Adipocyte (in vitro differentiated cells): Measurements from ENCODE around the gene ZCCHC24.

Experiments
- DNase-seq: peaks from one replicate; pipeline ENCODE4 v3.0.0-alpha.2; 2015; ENCODE audit warnings: low read depth
- H3K27me3 ChIP-seq: replicated peaks from 2 replicates; pipeline ENCODE4 v1.7.0; 2013; ENCODE audit warnings: mild to moderate bottlenecking, low read length, moderate library complexity; ENCODE audit not compliant: control insufficient read depth, insufficient read depth
- H3K36me3 ChIP-seq: 2 replicates; pipeline ENCODE4 v1.7.0; 2013; ENCODE audit warnings: low read length, mild to moderate bottlenecking, moderate library complexity; ENCODE audit not compliant: control insufficient read depth, insufficient read depth, severe bottlenecking
- H3K4me1 ChIP-seq: 2 replicates; pipeline ENCODE4 v1.7.0; 2013; ENCODE audit warnings: mild to moderate bottlenecking, low read length, moderate library complexity; ENCODE audit not compliant: control insufficient read depth, insufficient read depth
- H3K4me3 ChIP-seq: 2 replicates; pipeline ENCODE4 v1.7.0; 2013; ENCODE audit warnings: mild to moderate bottlenecking, low read length, moderate library complexity
- H3K9ac ChIP-seq: 2 replicates; pipeline ENCODE4 v1.7.0; 2013; ENCODE audit warnings: mild to moderate bottlenecking, low read length, moderate library complexity
- H3K9me3 ChIP-seq: 2 replicates; pipeline ENCODE4 v1.7.0; 2013; ENCODE audit warnings: mild to moderate bottlenecking, low read length, moderate library complexity; ENCODE audit not compliant: control insufficient read depth

The ZCCHC24 gene

GRCh38 chr10:79472449-79472848 lies 27.0 kb upstream of the ZCCHC24 start:
- no peak for DNase-seq
- Histone ChIP-seq H3K9ac (no peak overlapping the region), H3K4me1 (peaks cover 6% of the 10 kb centered on the region), H3K4me3 (no peak overlapping the region), H3K36me3 (no peaks in the 10 kb centered on the region), H3K9me3 (no peaks in the 10 kb centered on the region), H3K27me3 (no peaks in the 10 kb centered on the region)

GRCh38 chr10:79471776-79472175 lies 26.4 kb upstream of the ZCCHC24 start:
- DNase-seq = no peak
- no peaks in the 10 kb centered on the region for H3K27me3 ChIP-seq
- no peaks in the 10 kb centered on the region for H3K36me3 ChIP-seq
- peaks cover 10% of the 10 kb centered on the region for H3K4me1 ChIP-seq
- H3K4me3 ChIP-seq = no peak overlapping the region
- H3K9me3 ChIP-seq = no peaks in the 10 kb centered on the region
- H3K9ac ChIP-seq = no peak overlapping the region

GRCh38 chr10:79470096-79470495 lies 24.7 kb upstream of the ZCCHC24 start:
- no peaks in the 10 kb centered on the region for H3K9me3 ChIP-seq
- H3K4me3 ChIP-seq = no peak overlapping the region
- no peak overlapping the region for H3K9ac ChIP-seq
- no peaks in the 10 kb centered on the region for H3K27me3 ChIP-seq
- no peak for DNase-seq
- H3K36me3 ChIP-seq = no peaks in the 10 kb centered on the region
- H3K4me1 ChIP-seq = peaks cover 13% of the 10 kb centered on the region

DNA sequence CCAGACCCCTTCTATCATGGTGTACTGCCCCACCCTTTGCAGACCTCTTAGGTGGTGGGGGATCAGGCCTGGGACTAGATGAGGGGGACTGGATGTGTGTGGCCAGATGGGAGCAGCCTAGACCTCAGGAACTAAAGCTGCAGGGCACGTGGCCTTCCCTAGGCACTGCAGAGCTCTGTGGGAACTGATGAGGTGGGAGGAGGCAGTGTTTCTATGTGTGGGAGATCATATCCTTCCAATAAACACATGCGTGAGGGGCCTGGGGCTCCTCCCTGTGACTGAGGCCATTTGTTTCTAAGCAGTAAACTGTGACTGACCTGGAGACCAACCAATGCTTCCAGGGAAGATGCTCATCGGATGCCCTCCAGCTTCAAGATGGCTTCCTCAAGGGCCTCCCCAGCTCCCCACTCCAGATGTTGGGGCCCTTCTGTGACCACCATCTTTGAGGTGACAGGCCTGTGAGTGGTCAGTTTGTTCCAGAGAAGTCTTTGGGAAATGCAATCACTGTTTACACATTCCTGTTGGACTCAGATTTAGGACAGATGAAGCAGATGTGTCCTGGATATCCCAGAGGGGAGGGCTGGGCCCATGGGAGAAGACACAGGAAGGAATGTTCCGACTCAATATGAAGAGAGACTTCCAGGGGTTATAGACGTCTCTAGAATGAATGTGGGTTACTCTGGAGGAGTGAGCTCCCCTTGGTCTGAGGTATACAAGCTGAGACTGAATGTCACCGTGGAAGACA lies 23.6 kb upstream of the ZCCHC24 start:
- no peak for DNase-seq
- H3K4me1 ChIP-seq = peaks cover 22% of the 10 kb centered on the region
- no peaks in the 10 kb centered on the region for H3K36me3 ChIP-seq
- no peak overlapping the region for H3K9ac ChIP-seq
- H3K9me3 ChIP-seq = no peaks in the 10 kb centered on the region
- no peak overlapping the region for H3K4me3 ChIP-seq
- no peaks in the 10 kb centered on the region for H3K27me3 ChIP-seq

- no peaks in the 10 kb centered on the region for H3K36me3 ChIP-seq
- H3K4me1 ChIP-seq = peaks cover 28% of the 10 kb centered on the region
- no peak for DNase-seq
- H3K27me3 ChIP-seq = no peaks in the 10 kb centered on the region
- peak overlapping the region; percentile 1 for H3K9ac ChIP-seq
- no peak overlapping the region for H3K4me3 ChIP-seq
- no peaks in the 10 kb centered on the region for H3K9me3 ChIP-seq
These were observed 22.7 kb upstream of the ZCCHC24 start for GRCh38 chr10:79468015-79468560.

- Histone ChIP-seq H3K9me3 (no peaks in the 10 kb centered on the region), H3K4me1 (peaks cover 28% of the 10 kb centered on the region), H3K9ac (no peak overlapping the region), H3K27me3 (peaks cover 4% of the 10 kb centered on the region), H3K4me3 (no peak overlapping the region), H3K36me3 (no peaks in the 10 kb centered on the region)
- no peak for DNase-seq
These were observed 19.9 kb upstream of the ZCCHC24 start for GRCh38 chr10:79465341-79465740.

DNA sequence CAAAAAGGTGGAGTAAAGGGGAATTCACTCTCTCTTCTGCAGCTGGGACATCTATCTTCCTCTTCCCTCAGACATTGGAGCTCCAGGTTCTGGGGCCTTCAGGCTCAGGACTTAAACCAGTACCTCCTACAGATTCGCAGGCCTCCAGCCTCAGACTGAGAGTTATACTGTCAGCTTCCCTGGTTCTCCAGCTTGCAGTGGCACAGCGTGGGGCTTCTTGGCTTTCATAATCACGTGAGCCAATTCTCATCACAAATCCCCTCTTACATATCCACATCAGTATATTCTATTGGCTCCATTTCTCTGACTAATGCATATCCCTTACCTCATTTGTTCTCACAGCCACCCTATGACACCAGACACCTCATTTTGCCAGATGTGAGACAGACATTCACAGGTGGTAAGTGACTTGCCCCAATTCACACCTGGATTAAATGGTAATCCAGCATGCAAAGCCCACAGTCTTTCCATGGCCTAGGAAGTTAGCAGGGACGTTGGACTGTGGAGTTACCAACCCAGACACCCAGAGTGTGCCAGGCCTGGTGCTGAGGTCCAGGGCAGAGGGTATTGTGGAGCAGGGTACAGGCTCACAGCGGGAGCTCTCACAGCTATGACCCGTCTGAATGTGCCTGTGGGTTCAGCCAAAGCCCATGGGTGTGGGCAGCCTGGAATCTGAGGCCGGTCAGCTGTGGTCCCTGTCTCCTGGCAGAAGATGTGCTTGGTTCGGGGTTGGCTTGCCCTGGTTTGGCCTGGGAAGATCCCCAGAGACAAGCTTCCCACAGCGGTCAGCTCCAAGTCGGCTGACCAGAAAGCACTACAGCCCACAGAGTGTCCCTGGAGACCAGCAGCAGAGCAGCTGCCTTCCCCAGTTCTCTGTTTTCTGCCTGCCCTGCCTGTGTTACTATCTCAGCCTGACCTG lies 18.4 kb upstream of the ZCCHC24 start:
- Histone ChIP-seq H3K36me3 (no peaks in the 10 kb centered on the region), H3K4me3 (peak overlapping the region; percentile 21), H3K27me3 (peaks cover 4% of the 10 kb centered on the region), H3K9me3 (no peaks in the 10 kb centered on the region), H3K9ac (no peak overlapping the region), H3K4me1 (peaks cover 41% of the 10 kb centered on the region)
- no peak for DNase-seq

- DNase-seq = no peak
- no peak overlapping the region for H3K9ac ChIP-seq
- no peak overlapping the region for H3K4me3 ChIP-seq
- no peaks in the 10 kb centered on the region for H3K36me3 ChIP-seq
- no peaks in the 10 kb centered on the region for H3K9me3 ChIP-seq
- H3K4me1 ChIP-seq = peaks cover 32% of the 10 kb centered on the region
- H3K27me3 ChIP-seq = peaks cover 4% of the 10 kb centered on the region
These were observed 15.3 kb upstream of the ZCCHC24 start for GRCh38 chr10:79460687-79461086.

GRCh38 chr10:79459243-79459642 lies 13.8 kb upstream of the ZCCHC24 start:
- peak; percentile 53 for DNase-seq
- peaks cover 4% of the 10 kb centered on the region for H3K27me3 ChIP-seq
- peaks cover 37% of the 10 kb centered on the region for H3K4me1 ChIP-seq
- H3K9ac ChIP-seq = no peak overlapping the region
- H3K4me3 ChIP-seq = no peak overlapping the region
- H3K9me3 ChIP-seq = no peaks in the 10 kb centered on the region
- H3K36me3 ChIP-seq = no peaks in the 10 kb centered on the region

DNA sequence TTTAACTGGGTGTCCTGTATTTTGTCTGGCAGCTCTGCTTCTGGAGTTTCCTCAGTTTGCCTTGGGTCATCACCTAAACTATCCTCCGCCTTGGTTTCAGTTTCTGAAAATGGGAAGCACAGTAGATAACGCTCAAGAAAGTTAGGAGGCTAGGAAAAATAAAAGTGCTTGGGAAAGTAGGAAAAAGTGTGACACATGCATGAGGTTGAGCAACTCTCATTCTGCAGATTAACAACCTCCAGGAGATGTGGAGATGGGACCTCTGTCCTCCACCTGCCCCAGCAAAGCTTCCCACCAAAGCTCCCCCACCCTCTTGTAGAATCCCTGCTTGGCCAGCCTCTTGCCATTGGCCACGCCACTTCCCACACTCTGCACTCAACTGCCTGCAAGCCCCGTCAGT lies 13.1 kb upstream of the ZCCHC24 start:
- H3K36me3 ChIP-seq = no peaks in the 10 kb centered on the region
- no peaks in the 10 kb centered on the region for H3K9me3 ChIP-seq
- no peak for DNase-seq
- no peak overlapping the region for H3K9ac ChIP-seq
- no peak overlapping the region for H3K4me3 ChIP-seq
- H3K4me1 ChIP-seq = peaks cover 35% of the 10 kb centered on the region
- H3K27me3 ChIP-seq = peaks cover 4% of the 10 kb centered on the region

- Histone ChIP-seq H3K36me3 (no peaks in the 10 kb centered on the region), H3K9ac (no peak overlapping the region), H3K9me3 (no peaks in the 10 kb centered on the region), H3K4me1 (peaks cover 35% of the 10 kb centered on the region), H3K27me3 (no peaks in the 10 kb centered on the region), H3K4me3 (no peak overlapping the region)
- no peak for DNase-seq
These were observed 11.9 kb upstream of the ZCCHC24 start for GRCh38 chr10:79457256-79457785.
